Occipital lobe (tissue), 2 donors: ENCODE results near the gene GATD1. TPM values are rescaled to one million over a fixed set of nuclear protein-coding genes. Genes with fewer than 3 reads are reported as not detected.
"Not testable (repeated sequence)": the region's sequence is repeated elsewhere in the genome, so short reads cannot be mapped to it uniquely, and the experiment has no call there.

Source experiments
- DNase-seq: peaks from one replicate; lab custom pipeline; 2025; lab: John Stamatoyannopoulos, UW
- total RNA-seq: library from RNA; depleted of rRNA; stranded (reverse); fragments of >200 nt; gene quantifications from one replicate; pipeline ENCODE4 v1.2.3, GENCODE V29; 2014

Gene GATD1
- total RNA-seq, 1 donor from 2014 or later = 22.3 TPM

DNA sequence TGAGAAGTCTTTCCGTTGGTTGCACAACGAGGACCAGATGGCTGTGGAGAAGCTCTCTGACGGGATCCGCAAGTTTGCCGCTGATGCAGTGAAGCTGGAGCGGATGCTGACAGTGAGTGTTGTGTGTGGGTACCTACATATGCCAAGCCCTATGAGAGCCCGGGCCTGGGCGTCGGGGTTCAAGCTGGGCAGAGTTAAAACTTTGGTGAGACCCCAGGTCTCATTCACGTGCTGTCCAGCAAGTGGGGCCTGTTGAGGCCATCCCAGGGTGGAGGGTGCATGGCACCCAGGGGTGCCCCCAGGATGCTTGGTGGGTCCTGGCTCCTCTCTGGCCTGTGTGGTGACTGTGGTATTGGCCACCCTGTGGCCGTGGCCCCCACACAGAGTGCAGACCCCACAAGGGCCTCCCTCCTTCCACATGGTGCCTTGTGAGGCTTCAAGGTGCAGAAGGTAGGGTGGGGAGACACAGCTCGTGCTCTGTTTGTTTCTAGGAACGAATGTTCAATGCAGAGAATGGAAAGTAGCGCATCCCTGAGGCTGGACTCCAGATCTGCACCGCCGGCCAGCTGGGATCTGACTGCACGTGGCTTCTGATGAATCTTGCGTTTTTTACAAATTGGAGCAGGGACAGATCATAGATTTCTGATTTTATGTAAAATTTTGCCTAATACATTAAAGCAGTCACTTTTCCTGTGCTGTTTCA lies 12.8 kb downstream of the GATD1 start:
- DNase-seq = no peak

DNA sequence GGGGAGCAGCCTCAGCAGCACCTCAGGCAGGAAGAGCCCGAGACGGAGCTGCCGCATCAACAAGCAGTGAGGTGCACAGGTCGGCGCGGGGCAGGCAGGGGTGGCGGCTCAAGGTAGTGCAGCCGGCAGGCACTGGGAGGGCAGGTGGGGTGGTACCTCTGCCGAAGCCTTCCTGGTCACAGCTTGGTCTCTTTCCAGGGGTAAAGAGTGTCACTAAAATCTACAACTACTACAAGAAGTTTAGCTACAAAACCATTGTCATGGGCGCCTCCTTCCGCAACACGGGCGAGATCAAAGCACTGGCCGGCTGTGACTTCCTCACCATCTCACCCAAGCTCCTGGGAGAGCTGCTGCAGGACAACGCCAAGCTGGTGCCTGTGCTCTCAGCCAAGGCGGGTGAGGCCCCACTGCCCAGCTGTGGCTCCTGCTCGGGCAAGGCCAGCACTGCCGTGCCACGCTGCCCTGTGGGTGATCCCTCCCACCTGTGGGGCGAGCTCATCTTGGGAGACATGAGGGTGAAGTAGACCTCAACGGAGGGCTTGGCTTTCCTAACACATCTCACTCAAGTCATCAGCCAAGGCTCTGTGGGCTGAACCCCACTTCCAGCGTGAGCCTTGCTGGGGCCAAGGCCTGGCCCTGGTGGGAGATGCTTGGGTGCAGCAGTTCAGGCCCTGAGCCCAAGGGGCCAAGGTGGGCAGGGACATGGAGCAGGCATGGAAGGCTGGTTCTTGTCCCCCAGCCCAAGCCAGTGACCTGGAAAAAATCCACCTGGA lies 13.6 kb downstream of the GATD1 start:
- no peak for DNase-seq

GRCh38 chr11:763073-763463 lies 14.2 kb downstream of the GATD1 start:
- DNase-seq = no peak

- DNase-seq = peak; percentile 68
These were observed 14.7 kb downstream of the GATD1 start for GRCh38 chr11:762421-763072.

- DNase-seq = no peak
These were observed 15.7 kb downstream of the GATD1 start for GRCh38 chr11:761526-762108.

- DNase-seq = no peak
These were observed 17.1 kb downstream of the GATD1 start for GRCh38 chr11:760236-760635.

GRCh38 chr11:749731-750130 lies 27.6 kb downstream of the GATD1 start:
- DNase-seq = no peak

- DNase-seq = no peak
These were observed 29.3 kb downstream of the GATD1 start for GRCh38 chr11:748007-748359.

- peak; percentile 92 for DNase-seq
These were observed 29.9 kb downstream of the GATD1 start, which contains the start of gene TALDO1 for GRCh38 chr11:747158-748006. Gene TALDO1 (plus strand): TSS chr11:747464. CDS start chr11:747482, 18 bp downstream.

DNA sequence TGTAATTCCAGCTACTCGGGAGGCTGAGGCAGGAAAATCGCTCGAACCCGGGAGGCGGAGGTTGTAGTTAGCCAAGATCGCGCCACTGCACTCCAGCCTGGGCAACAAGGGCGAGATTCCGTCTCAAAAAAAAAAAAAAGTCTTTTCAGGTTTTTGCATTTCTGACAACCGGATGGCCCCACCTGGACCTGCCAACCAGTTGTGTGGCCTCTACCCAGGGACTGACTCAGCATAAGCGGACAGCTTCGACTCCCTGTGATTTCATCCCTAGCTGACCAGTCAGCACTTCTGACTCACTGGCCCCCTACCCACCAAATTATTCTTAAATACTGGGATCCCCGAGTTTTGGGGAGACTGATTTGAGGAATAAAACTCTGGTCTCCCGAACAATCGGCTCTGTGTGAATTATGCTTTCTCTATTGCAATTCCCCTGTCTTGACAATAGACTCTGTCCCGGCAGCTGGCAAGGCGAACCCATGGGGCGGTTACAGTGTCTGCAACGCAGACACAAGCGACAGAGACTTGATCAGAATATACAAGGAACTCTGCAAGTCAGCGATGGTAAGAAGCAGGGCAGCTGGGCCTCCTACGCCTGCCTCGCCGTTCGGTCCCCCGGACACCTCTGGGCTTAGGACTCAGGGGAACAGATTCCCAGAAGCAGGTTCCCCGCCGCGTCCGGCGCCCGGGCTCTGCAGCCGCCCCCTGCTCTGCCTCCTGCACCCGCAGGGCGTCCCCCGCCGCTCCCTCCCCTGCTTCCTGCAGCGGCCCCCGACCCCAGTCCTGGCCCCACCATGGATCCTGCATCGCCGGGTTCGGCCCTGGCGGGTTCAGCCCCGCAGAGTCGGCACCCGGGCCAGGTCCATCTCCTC lies 30.8 kb downstream of the GATD1 start:
- DNase-seq = peak; percentile 65

GRCh38 chr11:745428-745827 lies 31.9 kb downstream of the GATD1 start:
- no peak for DNase-seq

GRCh38 chr11:742571-743201 lies 34.6 kb downstream of the GATD1 start:
- DNase-seq = no peak

- DNase-seq = no peak
These were observed 35.1 kb downstream of the GATD1 start for GRCh38 chr11:742156-742546.

- DNase-seq = not testable (repeated sequence)
These were observed 39.4 kb downstream of the GATD1 start for GRCh38 chr11:737899-738298.

DNA sequence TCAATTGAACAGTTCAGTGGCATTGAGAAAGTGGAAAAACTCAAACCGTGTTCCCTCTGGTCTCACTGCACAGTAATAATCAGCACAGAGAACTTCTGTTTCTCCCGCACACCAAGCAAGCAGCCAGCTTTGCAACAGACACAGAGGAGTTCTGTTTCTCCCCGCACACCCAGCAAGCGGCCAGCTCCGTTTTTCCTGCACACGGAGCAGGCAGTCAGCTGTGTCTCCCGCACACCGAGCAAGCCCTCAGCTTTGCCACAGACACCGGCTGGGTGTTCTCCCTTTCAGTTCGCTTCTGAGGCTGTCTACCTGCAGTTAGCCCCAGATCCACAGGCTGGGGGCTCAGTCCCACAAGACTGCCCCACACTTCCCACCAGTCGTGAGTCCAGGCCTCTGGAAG lies 39.9 kb downstream of the GATD1 start:
- DNase-seq = no peak

DNA sequence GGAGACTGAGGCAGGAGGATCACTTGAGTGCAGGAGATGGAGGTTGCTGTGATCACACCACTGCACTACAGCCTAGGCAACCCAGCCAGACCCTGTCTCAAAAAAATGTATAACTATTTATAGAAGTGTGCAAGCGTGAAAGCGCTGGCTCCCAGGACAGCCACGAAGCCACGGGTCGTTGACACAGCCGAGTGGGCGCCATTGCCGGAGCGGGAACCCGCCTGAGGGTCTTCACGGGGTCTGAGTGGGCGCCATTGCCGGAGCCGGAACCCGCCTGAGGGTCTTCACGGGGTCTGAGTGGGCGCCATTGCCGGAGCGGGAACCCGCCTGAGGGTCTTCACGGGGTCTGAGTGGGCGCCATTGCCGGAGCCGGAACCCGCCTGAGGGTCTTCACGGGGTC lies 42.7 kb downstream of the GATD1 start:
- not testable (repeated sequence) for DNase-seq

DNA sequence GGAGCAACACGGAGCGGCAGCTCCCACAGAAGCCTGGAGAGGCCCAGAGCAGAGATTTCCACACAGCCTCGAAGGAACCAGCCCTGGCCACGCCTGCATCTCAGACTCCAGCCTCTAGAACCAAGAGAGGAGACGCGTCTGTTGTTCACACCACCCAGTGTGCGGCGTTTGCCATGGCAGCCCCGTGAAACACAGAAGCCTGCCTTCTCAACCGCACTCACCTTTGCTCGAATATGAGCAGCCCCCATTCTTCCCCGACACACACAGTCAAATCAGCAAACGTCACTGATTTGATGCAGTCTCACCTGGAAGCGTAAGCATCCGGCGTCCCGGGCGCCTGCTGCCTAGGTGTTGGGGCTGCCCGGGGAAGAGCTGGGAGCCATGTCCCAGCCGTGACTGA lies 44.2 kb downstream of the GATD1 start:
- DNase-seq = no peak

GRCh38 chr11:729492-730074 lies 47.7 kb downstream of the GATD1 start:
- DNase-seq = peak; percentile 66

DNA sequence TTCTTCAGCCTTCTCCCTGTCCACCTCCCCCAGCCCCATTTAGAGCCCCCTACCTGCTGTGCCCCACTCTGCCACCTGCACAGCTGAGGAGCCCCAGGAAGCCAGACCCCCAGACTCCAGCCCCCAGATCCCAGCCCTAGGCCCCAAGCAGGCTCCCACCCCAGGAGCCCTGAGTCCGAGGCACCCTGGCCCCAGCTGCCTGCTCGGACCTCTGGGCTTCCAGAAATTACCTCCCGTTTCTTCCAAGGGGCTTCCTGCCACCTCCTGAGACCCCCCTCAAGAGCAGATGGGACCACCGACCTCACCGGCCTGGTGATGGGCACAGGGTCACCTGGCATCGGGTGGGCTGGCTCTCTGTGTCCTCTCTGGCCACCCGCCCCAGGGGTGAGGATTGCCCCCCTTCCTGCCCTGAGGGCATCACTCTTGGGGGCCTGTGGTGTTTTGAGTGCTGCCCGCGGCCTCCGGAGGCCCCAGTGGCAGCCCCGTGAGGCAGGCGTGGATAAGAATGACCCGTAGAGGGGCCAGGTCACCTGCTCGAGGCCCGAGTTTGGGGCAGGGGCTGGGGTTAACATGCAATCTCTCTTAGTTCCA lies 48.3 kb downstream of the GATD1 start:
- no peak for DNase-seq
